HUDEP-2 (cell line): ENCODE data around the gene CDH4.

Experiments
- DNase-seq, 76 experiments: peaks; one replicate each; lab custom pipeline; 2025; ENCODE audit not compliant: unreplicated experiment in 76 of 76; lab: John Stamatoyannopoulos, UW

The CDH4 gene

GRCh38 chr20:61434341-61434781 is 182.3 kb downstream of the CDH4 start:
- DNase-seq, result no peak

- no peak for DNase-seq
Measured at GRCh38 chr20:61435184-61435822, 183.2 kb downstream of the CDH4 start.

GRCh38 chr20:61435823-61436220 is 183.8 kb downstream of the CDH4 start:
- DNase-seq, result no peak

GRCh38 chr20:61436283-61436666 is 184.2 kb downstream of the CDH4 start:
- no peak for DNase-seq

GRCh38 chr20:61436667-61437279 is 184.7 kb downstream of the CDH4 start:
- DNase-seq, result no peak

GRCh38 chr20:61437280-61438206 is 185.5 kb downstream of the CDH4 start:
- DNase-seq, result no peak

GRCh38 chr20:61438285-61438684 is 186.2 kb downstream of the CDH4 start:
- no peak for DNase-seq

- DNase-seq, result no peak
Measured at GRCh38 chr20:61439251-61439650, 187.2 kb downstream of the CDH4 start.

- DNase-seq, result no peak
Measured at GRCh38 chr20:61440548-61441055, 188.5 kb downstream of the CDH4 start.

- no peak for DNase-seq
Measured at GRCh38 chr20:61441537-61441936, 189.5 kb downstream of the CDH4 start.

GRCh38 chr20:61442075-61442670 is 190.1 kb downstream of the CDH4 start:
- DNase-seq, result no peak

- DNase-seq, result no peak
Measured at GRCh38 chr20:61442718-61443117, 190.7 kb downstream of the CDH4 start.

- DNase-seq, result no peak
Measured at GRCh38 chr20:61443443-61444126, 191.5 kb downstream of the CDH4 start.

- DNase-seq, result no peak
Measured at GRCh38 chr20:61444637-61445036, 192.6 kb downstream of the CDH4 start.

- no peak for DNase-seq
Measured at GRCh38 chr20:61445138-61445537, 193.1 kb downstream of the CDH4 start.

- DNase-seq, result no peak
Measured at GRCh38 chr20:61445741-61446140, 193.7 kb downstream of the CDH4 start.

- no peak for DNase-seq
Measured at GRCh38 chr20:61447952-61448351, 195.9 kb downstream of the CDH4 start.

GRCh38 chr20:61448386-61448785 is 196.3 kb downstream of the CDH4 start:
- no peak for DNase-seq

GRCh38 chr20:61449057-61449609 is 197.1 kb downstream of the CDH4 start:
- no peak for DNase-seq

GRCh38 chr20:61449916-61450315 is 197.9 kb downstream of the CDH4 start:
- DNase-seq, result no peak
